MCF 10A (cell line): ENCODE data around the gene SPTB. TPM values are rescaled to one million over a fixed set of nuclear protein-coding genes. Genes with fewer than 3 reads are reported as not detected.

Source experiments
- BruUV-seq: library from RNA; stranded (reverse); fragments of 400-500 nt; replicated peaks from 2 replicates; lab custom pipeline; 2021; lab: Mats Ljungman, UMichigan
- CTCF ChIA-PET: fragments of 300-600 bp; sonication (Branson Sonifier 250); formaldehyde crosslinking; extraction: SDS; loops from one replicate; lab custom pipeline; 2021; ENCODE audit warnings: antibody characterized with exemption, inconsistent platforms; lab: Yijun Ruan, JAX
- POLR2A ChIA-PET: fragments of 300-600, 350-650 bp; sonication (Branson Sonifier 250); formaldehyde crosslinking; extraction: SDS; loops from one replicate; lab custom pipeline; 2020; ENCODE audit warnings: antibody characterized with exemption, inconsistent platforms; lab: Yijun Ruan, JAX
- DNase-seq: peaks from one replicate; pipeline ENCODE4 v3.0.0-alpha.2; 2018; ENCODE audit not compliant: unreplicated experiment
- H3K27ac Mint-ChIP-seq: one replicate; pipeline ENCODE4 v1.8.0; 2022; ENCODE audit warnings: mild to moderate bottlenecking, low read depth, mixed read lengths; ENCODE audit not compliant: unreplicated experiment
- H3K27me3 Mint-ChIP-seq: one replicate; pipeline ENCODE4 v1.8.0; 2022; ENCODE audit warnings: mixed read lengths; ENCODE audit not compliant: insufficient read depth, unreplicated experiment
- H3K36me3 Mint-ChIP-seq: one replicate; pipeline ENCODE4 v1.8.0; 2022; ENCODE audit warnings: mild to moderate bottlenecking, moderate library complexity, mixed read lengths; ENCODE audit not compliant: insufficient read depth, unreplicated experiment
- H3K4me1 Mint-ChIP-seq: one replicate; pipeline ENCODE4 v1.8.0; 2022; ENCODE audit warnings: mixed read lengths; ENCODE audit not compliant: insufficient read depth, unreplicated experiment
- H3K4me3 Mint-ChIP-seq: one replicate; pipeline ENCODE4 v1.8.0; 2022; ENCODE audit warnings: mild to moderate bottlenecking, moderate library complexity, mixed read lengths; ENCODE audit not compliant: unreplicated experiment
- H3K9me3 Mint-ChIP-seq: one replicate; pipeline ENCODE4 v1.8.0; 2022; ENCODE audit warnings: mixed read lengths; ENCODE audit not compliant: unreplicated experiment
- CTCF ChIP-seq: fragments of 200-600 bp; IDR thresholded peaks from one replicate; pipeline ENCODE4 v1.8.0; 2022; ENCODE audit warnings: antibody characterized with exemption, mild to moderate bottlenecking; ENCODE audit not compliant: unreplicated experiment
- intact Hi-C: fragments of 100-400 bp; cut with micrococcal nuclease; formaldehyde crosslinking; loops from 2 replicates; pipeline ENCODE4 v1.14.1; 2022
- total RNA-seq: library from RNA; stranded (reverse); gene quantifications from 2 replicates; pipeline ENCODE4 v1.2.3, GENCODE V29; 2022

The SPTB gene
- total RNA-seq, 1 experiment from 2014 or later: 1.3 TPM

GRCh38 chr14:64704743-64705380, 174.8 kb downstream of the SPTB start:
- no peak for TF ChIP-seq CTCF
- H3K27me3 Mint-ChIP-seq: no peaks in the 10 kb centered on the region
- peak overlapping the region; percentile 49 for H3K27ac Mint-ChIP-seq
- POLR2A ChIA-PET: interaction anchor here (0.6 to 11.2 kb wide), 18 partner anchors 12 to 203 kb away, joined by 3 to 386 read pairs (median 12); partner anchors contain the start of gene ZBTB1
- H3K36me3 Mint-ChIP-seq: peaks cover 2% of the 10 kb centered on the region
- H3K9me3 Mint-ChIP-seq: no peaks in the 10 kb centered on the region
- intact Hi-C loops: loop anchor here (1.0 to 2.0 kb wide), 2 partner anchors 34 to 53 kb away; no protein-coding TSS in a partner anchor
- no peak for DNase-seq
- H3K4me3 Mint-ChIP-seq: peak overlapping the region; percentile 81
- BruUV-seq: no TSS peak
- H3K4me1 Mint-ChIP-seq: peaks cover 59% of the 10 kb centered on the region
- CTCF ChIA-PET: interaction anchor here (0.7 to 4.6 kb wide), 11 partner anchors 12 to 220 kb away, joined by 3 to 40 read pairs (median 4); no protein-coding TSS in a partner anchor

- BruUV-seq: no TSS peak
- no peak for TF ChIP-seq CTCF
- DNase-seq: peak; percentile 80
- Mint-ChIP-seq H3K36me3 (no peaks in the 10 kb centered on the region), H3K27me3 (no peaks in the 10 kb centered on the region), H3K9me3 (no peaks in the 10 kb centered on the region), H3K27ac (peak within 1 kb of the TSS; percentile 49), H3K4me1 (peaks cover 53% of the 10 kb centered on the region), H3K4me3 (peak within 1 kb of the TSS; percentile 81)
- intact Hi-C loops: loop anchor here (2.0 kb wide), 1 partner anchor 33 kb away; no protein-coding TSS in a partner anchor
- POLR2A ChIA-PET: interaction anchor here (0.6 to 11.2 kb wide), 19 partner anchors 11 to 202 kb away, joined by 3 to 386 read pairs (median 8); partner anchors contain the start of gene ZBTB1
- CTCF ChIA-PET: interaction anchor here (0.7 to 4.6 kb wide), 9 partner anchors 16 to 220 kb away, joined by 3 to 40 read pairs (median 5); no protein-coding TSS in a partner anchor
Measured at GRCh38 chr14:64704143-64704742, 175.5 kb downstream of the SPTB start, which contains the start of gene PLEKHG3. TSS of gene PLEKHG3 (plus strand) at chr14:64704424. CDS start at chr14:64727632, 23,208 bp downstream.

GRCh38 chr14:64703395-64704142, 176.1 kb downstream of the SPTB start:
- no TSS peak for BruUV-seq
- TF ChIP-seq CTCF: no peak
- Mint-ChIP-seq H3K27me3 (no peaks in the 10 kb centered on the region), H3K4me3 (peak overlapping the region; percentile 81), H3K27ac (peak overlapping the region; percentile 0), H3K4me1 (peaks cover 46% of the 10 kb centered on the region), H3K36me3 (no peaks in the 10 kb centered on the region), H3K9me3 (no peaks in the 10 kb centered on the region)
- intact Hi-C loops: loop anchor here (1.0 to 2.0 kb wide), 2 partner anchors 21 to 33 kb away; no protein-coding TSS in a partner anchor
- DNase-seq: no peak
- CTCF ChIA-PET: interaction anchor here (0.9 to 4.3 kb wide), 3 partner anchors 17 to 31 kb away, joined by 4 to 40 read pairs (median 6); no protein-coding TSS in a partner anchor
- POLR2A ChIA-PET: interaction anchor here (0.5 to 11.2 kb wide), 23 partner anchors 11 to 235 kb away, joined by 3 to 386 read pairs (median 5); partner anchors contain the start of genes HSPA2 and ZBTB1
